DMS79 treated with DMSO at 0.1 percent for 48 hours (cell line): ENCODE results near the gene CNKSR1.
"Not testable (repeated sequence)": the region's sequence is repeated elsewhere in the genome, so short reads cannot be mapped to it uniquely, and the experiment has no call there.

Experiments used
- DNase-seq: peaks from one replicate; lab custom pipeline; 2025; lab: John Stamatoyannopoulos, UW

Gene CNKSR1

DNA sequence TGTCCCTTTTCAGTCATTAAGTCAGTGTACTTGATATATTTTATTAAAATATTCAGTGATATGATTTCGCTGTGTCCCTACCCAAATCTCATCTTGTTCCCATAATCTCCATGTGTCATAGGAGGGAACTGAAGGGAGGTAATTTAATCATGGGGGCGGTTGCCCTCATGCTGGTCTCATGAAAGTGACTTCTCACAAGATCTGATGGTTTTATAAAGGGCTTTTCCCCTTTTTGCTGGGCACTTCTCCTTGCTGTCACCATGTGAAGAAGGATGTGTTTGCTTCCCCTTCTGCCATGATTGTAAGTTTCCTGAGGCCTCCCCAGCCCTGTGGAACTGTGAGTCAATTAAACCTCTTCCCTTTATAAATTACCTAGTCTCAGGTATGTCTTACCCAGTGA is 53.4 kb downstream of the CNKSR1 start:
- DNase-seq = not testable (repeated sequence)

DNA sequence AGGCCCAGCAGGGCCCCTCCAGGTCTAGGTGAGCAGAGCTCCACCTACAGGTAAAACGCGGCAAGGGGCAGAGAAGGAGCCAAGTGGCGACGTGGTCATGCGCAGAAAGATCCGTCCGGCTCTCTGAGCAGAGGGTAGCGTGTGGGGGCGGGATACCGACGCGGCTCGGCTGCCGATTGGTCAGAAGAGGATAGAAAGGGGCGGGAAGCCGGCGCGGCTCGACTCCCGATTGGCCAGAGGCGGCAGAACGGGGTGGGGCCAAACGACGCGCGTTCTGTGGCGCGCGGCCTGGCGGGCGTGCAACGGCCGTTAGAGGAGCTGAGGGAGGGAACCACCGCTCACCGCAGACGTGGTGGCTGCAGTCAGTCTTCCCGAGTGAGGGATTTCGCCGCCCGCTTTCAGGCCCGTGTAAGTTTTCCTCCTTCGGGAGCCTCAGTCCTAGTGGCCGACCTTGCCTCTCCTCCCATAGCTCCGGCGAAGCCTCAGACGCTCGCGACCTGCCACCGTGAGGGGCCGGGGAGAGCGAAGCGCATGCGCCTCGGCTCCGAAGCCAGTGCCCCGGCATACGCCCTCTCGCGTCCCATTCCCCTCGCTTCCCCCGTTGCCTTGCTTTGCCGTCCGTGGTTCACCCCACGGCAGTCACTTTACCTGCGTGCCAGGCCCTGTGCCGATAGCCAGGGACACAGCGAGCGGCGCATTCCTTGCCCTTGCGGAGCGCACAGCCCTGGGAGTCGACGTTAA is 56.8 kb downstream of the CNKSR1 start, which contains the start of gene CEP85:
TSS of gene CEP85 (plus strand) at position 298 of the 741 bp plus-strand sequence. CDS start 5,584 bp downstream, outside the sequence.
- peak; percentile 99 for DNase-seq

DNA sequence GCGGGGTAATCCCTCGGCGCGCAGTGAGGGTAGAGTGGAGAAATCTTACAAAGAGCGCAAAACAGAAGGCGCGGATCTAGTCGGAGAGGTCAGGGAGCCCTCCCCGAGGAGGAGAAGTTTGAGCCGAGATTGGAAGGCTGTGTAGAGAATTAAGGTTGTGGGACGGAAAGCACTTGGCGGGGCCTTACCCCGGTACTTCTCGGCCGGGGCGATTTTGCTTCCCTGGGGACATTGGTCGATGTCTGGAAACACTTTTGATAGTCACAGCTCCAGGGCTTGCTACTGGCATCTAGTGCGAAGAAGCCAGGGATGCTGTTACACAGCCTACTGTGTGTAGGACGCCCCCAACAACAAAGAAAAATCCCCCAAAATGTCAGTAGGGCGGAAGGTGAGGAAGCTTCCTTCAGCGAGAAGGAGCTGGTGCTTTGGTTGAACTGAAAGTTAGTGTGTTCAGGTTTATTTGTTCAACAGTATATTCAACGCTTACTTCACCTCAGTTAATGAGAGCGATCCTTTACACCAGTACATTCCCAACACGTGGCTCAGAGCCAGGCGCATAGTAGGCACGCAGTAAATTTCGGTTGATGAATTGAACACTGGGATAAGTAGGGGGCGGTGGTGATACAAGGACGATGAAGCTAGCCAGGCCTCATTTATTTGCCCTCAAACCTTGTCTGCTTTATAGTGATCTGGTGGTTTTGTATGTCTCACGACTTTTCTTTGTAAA is 57.5 kb downstream of the CNKSR1 start:
- DNase-seq = peak; percentile 72

DNA sequence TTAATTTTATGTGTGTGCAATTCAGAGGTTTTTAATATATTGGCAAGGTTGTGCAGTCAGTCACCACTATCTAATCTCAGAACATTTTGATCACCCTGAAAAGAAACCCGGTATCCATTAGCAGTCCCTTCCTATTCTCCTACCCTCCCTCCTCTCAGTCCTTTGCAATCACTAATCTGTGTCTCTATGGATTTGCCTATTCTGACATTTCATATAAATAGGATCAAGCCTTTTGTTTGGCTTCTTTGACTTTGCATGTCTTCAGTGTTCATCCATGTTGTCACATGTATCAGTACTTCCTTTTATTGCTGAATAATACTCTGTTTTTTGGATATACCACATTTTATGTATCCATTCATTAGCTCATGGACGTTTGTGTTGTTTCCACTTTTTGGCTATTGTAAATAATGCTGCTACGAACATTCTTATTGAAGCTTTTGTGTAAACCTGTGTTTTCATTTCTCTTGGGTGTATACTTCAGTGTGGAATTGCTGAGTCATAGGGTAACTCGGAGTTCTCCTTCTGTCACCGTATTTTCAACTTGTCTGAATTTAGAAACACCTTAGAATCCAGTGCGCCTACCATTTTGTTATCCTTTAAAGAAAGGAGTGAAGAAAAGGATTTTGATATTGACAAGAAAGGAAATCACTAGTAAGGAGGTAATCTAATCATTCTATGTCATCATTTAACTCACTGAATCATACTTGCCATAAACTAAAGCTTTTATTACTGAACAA is 60.1 kb downstream of the CNKSR1 start:
- DNase-seq = no peak
